GM18867 (cell line): ENCODE results near the gene ADAMTS4.

ENCODE experiments used
- ATAC-seq: cut with Tn5 transposase; IDR thresholded peaks from one replicate; pipeline ENCODE4 v1.9.1; 2021; ENCODE audit warnings: mild to moderate bottlenecking, moderate library complexity; ENCODE audit not compliant: unreplicated experiment

ADAMTS4 gene

DNA sequence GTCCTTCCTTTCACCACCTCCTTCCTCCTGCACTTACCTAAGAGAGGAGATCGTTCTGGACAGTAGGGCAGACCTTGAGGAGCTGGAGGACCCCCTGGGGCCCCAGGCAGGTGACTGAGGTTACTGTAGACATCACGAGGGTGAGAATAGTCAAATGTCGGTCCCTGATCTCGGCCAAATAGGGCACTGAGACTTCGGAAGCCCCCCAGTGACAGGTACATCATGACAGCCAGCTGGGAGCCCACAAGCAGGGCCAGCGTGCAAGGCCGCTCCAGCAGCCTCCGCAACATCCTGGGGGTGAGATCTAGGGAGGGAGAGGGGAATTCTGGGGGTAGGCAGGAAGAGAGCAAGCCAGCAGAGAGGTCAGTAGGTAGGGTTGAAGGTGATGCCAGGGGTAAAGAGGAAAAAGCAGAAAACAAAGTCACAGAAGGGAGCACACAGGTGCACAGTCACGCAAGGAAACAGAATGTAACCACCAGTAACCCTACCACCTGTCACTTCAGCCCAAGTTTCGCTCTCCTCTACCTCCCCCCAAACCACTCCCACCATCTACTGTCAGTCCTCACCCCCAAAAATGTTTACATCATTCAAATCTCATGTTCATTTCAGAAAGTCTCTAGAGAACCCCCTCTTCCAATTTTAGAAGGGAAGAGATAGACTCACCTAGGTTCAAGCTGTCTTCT, 22.9 kb downstream of the ADAMTS4 start:
- ATAC-seq, result peak; percentile 29

DNA sequence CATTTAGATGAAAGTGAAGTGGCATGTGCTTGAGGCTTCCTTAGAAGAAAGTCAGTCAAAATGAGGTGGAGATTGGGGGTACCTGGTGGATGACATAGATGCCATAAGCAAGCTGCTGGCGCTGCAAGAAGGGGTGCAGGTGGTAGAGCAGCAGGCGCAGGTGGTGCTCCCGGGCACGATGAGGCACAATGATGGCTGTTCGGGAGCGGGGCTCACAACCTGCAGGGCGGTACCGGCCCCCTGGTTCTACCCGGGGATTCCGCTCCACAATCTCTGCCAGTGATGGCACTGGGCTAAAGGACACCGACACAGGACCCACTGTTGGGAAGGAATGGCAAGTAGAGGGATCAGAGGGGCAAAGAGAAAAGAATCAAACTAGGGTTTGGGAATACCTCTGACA, 23.9 kb downstream of the ADAMTS4 start:
- ATAC-seq, result no peak

DNA sequence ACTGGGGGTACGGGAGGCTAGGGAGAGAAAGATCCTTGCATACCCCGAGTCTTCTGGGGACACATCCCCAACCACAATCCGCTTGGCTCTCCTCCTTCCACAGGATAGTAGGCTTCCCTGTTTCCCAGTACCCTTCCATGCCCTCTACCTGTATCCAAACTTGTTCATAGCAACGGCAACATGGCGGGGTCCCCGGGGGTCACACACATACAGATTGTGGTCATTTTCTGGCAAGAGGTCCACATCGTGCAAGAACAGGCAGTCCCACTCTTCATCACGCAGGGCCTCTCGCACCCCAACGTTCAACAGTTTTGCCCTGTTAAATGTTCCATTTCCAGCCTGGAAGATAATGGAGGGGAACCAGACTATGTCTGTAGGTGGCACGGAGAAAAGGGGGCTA, 25.1 kb downstream of the ADAMTS4 start:
- no peak for ATAC-seq

DNA sequence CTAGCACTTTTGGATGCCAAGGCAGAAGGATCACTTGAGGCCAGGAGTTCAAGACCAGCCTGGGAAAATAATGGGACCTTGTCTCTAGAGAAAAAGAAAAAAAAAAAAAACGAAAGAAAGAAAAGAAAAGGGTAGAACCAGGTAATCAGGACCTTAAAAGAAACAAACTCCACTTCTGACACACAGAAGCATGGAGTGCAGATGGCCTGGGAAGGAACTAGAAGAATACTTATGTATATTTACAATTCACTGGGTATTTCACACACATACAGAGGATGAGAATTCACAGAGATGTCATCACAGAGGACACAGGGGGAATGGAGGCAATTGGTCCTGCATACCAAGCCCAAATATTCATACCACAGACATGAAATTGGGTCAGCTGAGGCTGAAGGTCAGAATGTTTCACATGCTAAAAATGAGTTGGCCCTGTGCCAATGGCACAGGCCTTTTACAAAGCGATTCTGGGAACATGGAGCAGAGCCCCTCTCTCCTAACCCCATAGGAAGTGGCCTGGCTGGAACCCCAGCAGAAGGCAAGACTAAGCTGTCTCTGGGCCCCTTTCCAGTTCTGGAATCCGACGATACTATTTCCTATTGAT, 26.0 kb downstream of the ADAMTS4 start:
- no peak for ATAC-seq

DNA sequence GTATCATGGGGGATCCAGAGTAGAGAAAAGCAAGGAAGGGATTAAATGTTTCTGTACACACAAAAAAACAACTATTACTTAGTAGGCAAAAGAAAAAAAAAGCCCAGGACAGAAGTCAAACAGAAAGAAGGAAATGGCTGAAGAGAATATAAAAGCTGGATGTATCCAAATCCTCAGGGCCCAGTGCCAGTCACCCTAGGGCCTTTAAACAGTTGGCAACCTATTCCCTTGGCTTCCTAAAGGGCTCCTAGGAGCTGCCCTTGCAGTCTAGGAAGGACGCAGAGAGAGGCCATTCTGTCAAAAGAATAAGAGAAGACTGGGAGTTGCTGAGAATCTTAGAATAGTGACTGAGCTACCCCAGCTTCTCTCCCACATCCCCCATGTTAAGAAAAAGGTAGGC, 26.5 kb downstream of the ADAMTS4 start:
- ATAC-seq, result no peak

DNA sequence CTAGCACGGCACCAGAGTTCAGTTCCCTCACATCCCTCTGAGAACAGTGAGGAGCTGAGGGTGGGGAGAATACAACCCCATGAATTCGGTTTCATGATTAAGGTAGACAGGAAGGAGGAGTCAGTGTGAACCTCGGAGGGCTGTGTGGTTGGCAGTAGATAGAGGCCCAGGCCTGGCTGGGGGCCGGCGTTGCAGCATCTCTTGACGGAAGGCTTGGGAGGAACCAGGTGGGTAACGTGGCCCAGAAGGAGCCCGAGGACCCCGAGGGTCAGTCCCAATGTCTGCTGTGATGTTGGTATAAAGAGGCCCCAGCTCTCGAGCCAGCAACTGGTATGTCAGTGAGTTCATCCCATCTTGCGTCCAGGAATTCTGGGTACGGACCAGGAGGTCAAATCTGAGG, 27.2 kb downstream of the ADAMTS4 start:
- no peak for ATAC-seq

DNA sequence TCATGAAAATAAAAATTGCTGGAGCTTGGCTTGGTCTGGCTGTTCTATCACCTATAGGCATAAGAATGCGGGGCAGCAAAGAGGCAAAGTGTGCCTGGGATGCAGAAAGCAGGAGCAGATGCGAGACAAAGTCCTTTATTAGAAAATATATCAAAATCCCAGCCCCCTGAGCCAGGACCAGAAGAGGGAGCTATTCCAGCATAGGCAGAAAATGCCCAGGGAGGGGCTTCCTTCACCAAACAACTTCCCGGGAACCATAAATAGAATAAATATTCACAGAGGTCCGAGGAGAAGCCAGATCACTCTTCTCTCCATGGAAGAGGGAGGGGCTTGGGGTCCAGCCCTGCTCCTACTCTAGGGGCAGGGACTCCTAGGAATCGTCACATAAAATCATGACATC, 27.7 kb downstream of the ADAMTS4 start:
- ATAC-seq, result no peak

DNA sequence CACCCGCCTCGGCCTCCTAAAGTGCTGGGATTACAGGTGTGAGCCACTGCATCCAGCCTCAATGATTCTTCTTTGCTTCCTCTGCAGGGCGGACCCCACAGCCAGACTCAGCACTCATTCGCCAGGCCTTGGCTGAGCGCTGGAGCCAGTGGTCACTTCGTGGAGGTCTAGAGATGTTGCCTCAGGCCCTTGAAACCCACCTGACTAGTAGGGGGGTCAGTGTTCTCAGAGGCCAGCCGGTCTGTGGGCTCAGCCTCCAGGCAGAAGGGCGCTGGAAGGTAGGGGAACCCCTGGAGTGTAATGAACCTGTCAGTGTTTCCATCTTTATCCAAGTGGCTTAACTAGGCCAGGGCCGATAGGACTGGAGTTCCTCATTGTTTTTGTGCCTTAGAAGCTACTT, 29.9 kb downstream of the ADAMTS4 start:
- ATAC-seq, result no peak

DNA sequence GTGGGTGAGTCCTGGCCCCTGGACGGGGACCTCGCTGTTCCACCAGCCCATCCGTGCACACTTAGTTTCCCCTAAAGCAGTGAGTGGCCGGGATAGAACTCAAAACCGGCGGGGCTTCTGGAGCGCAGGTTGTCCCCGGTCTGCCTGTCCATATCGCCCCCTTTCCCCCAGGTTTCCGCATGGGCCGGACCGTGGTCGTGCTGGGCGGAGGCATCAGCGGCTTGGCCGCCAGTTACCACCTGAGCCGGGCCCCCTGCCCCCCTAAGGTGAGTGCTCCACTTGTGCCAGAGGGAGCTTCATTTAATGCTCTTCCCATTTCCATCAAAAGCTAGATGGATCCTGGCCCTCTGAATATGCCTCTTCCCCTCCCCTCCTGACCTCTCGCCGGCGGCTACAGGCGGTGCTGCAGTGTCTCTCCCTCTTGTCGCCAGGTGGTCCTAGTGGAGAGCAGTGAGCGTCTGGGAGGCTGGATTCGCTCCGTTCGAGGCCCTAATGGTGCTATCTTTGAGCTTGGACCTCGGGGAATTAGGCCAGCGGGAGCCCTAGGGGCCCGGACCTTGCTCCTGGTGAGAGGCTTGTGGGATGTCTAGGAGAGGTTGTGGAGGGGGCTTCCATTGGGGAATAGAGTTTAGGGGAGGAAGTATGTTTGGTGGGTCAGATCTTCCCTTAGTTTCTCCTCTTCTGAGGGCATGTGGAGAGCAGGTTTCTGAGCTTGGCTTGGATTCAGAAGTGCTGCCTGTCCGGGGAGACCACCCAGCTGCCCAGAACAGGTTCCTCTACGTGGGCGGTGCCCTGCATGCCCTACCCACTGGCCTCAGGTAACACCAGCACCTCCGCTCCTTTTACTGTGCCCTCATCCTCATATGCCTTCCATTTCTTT, 31.9 kb downstream of the ADAMTS4 start:
- ATAC-seq, result no peak

DNA sequence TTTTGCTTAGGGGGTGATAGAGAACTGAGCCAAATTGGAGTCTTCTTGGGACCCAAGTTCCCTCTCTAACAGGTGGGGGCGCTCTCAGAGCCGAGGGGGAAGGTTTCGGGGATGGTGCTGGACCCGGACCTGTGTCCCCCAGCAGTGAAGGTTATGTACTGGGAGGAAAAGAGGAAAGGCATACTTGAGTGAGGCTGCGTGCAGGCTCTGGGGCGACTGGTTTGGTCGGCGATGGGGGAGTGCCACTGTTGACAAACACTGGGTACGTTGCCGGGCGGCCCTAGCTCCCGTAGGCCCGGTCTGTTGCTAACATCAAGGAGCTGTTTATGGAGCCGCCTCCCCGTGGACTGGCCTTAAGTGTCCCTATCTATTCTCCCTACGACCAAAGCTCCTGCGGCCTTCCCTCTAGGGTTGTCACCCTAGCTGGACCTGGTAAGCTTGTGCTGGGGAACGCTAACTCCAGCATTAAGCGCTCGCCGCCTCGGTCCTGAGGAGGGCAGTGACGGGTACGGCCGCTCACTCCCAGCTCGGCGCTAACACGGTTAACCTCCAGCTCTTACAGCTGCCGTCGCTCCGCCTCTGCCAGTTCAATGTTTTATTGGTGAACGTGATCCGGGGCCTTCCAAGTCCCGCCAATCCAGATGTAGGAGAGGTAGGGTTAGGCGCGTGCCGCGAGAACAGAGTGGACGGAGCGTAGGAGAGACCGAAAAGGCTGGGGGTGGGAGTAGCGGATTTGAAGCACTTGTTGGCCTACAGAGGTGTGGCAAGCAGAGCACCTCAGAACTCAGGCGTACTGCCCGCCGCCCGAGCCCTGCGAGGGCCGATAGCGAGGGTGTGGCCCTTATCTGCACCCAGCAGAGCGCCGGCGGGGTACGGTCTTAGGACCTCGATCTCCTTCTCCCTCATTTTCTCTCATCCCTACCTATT, 32.8 kb downstream of the ADAMTS4 start, which contains the start of gene PPOX:
Gene PPOX, plus strand, starts transcription at position 685 of the 927 bp plus-strand sequence. CDS start 422 bp downstream, outside the sequence.
- ATAC-seq, result peak; percentile 88

DNA sequence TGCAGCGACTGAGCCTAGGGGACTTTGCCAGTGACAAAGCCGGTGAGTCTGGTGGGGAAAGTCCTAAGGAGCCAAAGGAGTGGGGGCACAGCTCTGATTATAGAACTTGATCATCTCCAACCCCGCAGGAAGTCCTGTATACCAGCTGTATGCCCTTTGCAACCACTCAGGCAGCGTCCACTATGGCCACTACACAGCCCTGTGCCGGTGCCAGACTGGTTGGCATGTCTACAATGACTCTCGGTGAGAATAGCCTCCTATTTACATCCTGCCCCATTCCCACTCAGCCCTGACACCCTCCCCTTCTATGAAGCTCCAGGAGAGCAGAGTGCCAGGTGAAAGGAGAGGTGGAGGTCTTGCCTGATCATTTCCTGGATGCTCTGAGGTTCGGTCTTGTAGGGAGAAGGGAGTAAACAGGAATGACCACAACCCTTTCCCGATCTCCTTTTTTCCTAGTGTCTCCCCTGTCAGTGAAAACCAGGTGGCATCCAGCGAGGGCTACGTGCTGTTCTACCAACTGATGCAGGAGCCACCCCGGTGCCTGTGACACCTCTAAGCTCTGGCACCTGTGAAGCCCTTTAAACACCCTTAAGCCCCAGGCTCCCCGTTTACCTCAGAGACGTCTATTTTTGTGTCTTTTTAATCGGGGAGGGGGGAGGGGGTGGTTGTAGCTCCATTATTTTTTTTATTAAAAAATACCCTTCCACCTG, 33.8 kb downstream of the ADAMTS4 start:
- ATAC-seq, result no peak

DNA sequence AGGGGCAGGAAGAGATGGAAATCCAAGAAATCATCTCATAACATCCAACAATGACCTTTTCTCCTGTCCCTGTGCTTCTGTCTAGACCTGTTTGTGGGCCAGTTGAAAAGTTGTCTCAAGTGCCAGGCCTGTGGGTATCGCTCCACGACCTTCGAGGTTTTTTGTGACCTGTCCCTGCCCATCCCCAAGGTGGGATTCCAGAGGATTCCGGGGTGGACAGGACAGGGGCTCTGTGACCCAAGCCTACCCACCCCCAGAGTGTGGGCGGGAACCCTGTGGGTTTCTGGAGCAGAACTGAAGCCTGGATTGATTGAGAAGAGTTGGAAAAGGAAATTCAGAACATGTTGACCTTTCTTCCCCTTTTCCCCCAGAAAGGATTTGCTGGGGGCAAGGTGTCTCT, 35.1 kb downstream of the ADAMTS4 start:
- ATAC-seq, result no peak

DNA sequence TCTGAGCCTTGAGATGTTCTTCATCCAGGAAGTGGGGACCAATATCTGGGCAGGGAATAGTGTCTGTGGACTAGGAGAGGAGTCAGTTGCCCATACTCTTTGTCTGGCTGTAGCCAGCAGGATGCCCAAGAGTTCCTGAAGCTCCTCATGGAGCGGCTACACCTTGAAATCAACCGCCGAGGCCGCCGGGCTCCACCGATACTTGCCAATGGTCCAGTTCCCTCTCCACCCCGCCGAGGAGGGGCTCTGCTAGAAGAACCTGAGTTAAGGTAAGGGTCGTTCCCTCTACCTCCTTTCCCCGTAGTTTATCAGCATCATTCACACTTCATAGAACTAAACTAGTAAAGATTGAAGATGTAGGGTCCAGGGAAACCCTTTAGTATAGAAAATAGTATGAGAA, 36.0 kb downstream of the ADAMTS4 start:
- no peak for ATAC-seq

DNA sequence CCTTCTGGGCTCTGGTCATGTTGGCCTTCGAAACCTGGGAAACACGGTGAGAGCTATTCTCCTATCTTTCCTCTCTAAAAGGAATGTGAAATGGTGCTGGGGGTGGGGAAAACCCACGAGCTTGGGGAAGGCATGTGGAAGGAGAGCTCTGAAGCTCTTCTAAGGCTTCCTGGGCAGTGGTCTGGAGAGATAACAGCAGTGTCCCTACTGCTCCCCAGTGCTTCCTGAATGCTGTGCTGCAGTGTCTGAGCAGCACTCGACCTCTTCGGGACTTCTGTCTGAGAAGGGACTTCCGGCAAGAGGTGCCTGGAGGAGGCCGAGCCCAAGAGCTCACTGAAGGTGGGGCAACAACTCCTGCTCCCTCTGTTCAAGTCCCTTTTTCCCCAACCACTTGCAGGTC, 36.8 kb downstream of the ADAMTS4 start:
- no peak for ATAC-seq

DNA sequence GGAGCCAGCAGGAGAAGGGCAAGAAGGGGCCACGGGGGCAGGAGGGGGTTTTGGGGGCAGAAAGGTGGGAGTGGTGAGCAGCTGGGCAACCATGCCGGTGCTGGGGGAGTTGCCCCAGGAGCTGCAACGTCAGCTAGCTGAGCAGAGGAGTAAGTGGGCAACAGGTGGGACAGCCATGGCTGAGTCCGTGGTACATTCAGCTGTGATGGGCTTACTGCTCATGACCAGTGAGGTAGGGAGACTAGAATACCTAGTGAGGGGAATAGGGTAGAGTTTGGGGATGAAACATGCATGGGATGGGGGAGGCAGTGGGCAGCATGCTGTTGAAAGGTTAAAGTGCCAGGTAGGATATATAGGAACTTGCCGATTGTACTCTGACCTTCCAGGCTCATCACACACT, 37.2 kb downstream of the ADAMTS4 start:
- ATAC-seq, result no peak

DNA sequence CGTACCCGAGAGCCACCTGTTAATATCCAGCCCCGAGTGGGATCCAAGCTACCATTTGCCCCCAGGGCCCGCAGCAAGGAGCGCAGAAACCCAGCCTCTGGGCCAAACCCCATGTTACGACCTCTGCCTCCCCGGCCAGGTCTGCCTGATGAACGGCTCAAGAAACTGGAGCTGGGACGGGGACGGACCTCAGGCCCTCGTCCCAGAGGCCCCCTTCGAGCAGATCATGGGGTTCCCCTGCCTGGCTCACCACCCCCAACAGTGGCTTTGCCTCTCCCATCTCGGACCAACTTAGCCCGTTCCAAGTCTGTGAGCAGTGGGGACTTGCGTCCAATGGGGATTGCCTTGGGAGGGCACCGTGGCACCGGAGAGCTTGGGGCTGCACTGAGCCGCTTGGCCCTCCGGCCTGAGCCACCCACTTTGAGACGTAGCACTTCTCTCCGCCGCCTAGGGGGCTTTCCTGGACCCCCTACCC, 38.1 kb downstream of the ADAMTS4 start:
- no peak for ATAC-seq

DNA sequence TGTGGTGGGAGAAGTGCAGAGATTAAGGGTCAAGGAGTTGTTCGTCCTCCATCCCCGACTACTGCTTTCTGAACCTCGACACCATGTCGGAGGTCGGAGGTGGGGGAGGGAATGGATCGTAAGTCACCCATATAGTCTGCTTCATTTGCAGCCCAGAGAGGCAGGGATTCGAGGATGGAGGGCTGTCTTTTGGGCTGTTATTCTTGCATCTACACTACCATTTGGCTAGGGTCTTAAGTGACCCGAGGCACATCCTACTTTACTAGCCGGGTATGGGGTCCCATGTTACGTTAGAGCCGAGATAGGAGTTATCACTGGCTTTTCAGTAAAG, 39.0 kb downstream of the ADAMTS4 start:
- ATAC-seq, result no peak

DNA sequence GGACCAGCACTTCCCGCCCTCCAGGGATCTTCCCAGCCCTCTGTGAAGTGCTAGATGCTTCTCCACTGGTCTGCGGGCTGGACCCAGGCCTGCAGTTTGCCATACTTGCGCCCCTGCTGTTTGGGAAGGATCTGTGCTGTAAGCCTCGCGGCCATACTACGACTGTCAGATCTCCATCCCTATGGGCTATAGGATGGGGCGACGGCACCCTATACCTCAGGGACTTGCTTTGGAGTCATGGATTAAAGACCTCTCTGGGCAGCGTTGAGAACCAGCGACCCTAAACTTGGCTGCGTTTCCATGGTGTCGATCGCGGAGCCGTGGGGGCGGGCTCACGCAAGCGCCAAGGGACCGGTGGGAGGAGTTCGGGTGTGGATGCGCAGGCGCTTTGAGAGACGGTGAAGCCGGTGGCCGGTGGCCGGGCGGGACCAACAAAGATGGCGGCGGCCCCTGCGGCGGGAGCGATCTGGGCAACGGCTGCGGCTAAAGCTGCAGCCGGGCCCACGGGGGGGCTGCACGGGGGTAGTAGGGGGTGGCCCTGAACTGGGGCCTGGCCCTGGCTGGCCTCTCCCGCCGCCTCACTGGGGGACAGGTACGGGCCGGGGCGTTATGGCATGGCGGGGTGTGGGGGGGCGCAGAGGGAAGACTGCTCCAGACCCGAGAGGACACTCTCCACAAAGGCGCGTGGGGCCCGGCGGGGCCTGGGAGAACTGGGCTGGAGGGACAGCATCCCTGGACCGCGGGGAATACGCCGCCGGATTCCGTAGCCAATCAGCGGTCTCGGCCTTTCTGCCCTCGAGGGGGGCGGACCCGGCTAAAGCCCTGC, 39.6 kb downstream of the ADAMTS4 start, which contains the start of gene USP21:
Gene USP21, plus strand, starts transcription at position 414 of the 826 bp plus-strand sequence. CDS start 1,141 bp downstream, outside the sequence.
- ATAC-seq, result peak; percentile 74
